Measurements from ENCODE around the gene TACC3.
"Not testable (repeated sequence)": the region's sequence is repeated elsewhere in the genome, so short reads cannot be mapped to it uniquely, and the experiment has no call there.

The TACC3 gene

DNA sequence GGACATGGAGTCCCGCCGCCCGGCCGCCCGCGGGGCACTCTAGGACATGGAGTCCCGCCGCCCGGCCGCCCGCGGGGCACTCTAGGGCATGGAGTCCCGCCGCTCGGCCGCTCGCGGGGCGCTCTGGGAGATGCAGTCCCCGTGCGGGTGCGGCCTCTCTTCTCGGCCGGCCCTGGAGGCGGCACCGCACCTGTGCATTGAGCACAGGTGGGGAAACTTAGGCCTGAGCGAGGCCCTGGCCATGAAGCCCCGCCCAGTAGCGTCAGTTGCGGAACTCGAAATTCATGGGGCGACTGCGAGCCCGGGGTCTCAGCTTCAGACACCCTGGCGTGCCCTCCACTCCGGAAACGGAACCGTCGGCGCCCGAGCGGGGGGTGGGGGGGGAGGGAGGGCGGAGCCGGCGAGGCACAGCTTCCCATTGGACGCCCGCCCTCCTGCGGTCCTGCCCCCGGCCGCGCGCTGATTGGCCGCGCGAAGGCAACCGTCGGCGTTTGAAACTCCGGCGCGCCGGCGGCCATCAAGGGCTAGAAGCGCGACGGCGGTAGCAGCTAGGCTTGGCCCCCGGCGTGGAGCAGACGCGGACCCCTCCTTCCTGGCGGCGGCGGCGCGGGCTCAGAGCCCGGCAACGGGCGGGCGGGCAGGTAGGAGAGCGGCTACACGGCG is at the start of gene TACC3, which contains the start of gene TMEM129:
Gene TACC3, plus strand, starts transcription at position 519 of the 663 bp plus-strand sequence. CDS start 1,901 bp downstream, outside the sequence.
Gene TMEM129, minus strand, starts transcription at position 321 of the 663 bp plus-strand sequence. CDS start 486 bp downstream, outside the sequence.
- peak; percentile 86 for DNase-seq

DNA sequence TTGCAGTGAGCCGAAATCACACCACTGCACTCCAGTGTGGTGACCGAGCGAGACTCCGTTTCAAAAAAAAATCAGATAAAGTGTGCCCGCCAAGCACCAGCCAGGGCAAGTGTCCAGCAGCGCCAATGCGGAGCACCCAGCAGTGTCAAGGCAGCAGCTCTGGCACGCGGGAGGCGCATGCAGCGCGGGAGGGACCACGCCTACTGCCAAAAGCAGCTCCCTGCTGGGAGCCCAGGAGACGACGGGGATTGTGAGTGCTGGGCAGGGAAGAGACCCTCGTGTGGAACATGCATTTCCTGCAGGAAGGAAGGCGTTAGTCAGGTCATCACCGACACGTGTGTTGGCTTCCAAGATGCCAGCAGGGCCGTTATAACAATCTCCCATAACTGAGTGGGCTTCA is 47.6 kb upstream of the TACC3 start:
- DNase-seq = no peak

DNA sequence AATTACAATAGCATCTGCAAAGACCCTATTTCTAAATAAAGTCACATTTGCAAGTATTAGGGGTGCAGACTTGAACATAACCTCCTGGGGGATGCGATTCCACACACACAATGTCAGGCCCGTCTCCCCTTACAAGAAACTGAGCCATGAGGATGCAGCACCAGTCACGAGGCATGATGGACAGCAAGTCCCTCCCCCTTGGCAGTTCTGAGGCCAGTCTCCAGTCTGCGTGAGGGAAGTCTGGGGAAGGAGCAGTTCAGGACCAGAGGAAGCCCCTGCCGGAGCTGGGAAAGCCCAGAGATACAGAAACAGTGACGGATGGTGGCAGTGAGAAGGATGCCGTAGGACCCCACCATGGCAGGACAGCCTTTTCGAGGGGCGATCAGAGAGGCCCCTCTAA is 46.6 kb upstream of the TACC3 start:
- DNase-seq = no peak

DNA sequence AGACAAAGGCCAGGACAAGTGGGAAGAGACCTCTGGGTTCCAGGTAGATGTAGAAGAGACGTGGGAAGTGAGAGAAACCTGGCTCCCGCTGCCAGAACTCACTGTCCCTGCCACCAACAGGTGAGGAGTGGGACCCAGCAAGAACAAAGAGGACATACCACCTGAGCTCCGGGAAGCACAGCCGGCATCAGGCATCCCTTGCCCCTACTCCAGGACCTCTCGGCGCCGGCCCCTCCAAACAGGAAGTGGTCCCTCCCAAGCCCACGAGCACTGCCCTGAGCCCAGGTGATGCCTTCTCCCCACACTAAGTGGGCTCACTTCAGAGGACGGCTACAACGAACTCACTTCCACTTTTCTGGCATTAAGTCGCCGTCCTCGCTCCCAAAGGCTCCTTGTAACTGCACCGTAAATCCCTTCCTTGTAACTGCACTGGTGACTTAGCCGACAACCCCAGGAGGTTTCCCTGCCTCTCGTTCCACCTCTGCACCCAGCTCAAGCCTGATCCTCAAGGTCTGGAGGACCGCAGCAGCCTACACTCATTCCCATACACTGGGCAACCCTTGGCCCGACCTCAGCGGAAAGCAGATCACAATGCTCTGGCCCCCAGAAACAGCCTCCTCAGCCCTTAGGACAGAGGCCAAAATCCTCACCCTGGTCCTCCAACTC is 46.1 kb upstream of the TACC3 start:
- DNase-seq = no peak

DNA sequence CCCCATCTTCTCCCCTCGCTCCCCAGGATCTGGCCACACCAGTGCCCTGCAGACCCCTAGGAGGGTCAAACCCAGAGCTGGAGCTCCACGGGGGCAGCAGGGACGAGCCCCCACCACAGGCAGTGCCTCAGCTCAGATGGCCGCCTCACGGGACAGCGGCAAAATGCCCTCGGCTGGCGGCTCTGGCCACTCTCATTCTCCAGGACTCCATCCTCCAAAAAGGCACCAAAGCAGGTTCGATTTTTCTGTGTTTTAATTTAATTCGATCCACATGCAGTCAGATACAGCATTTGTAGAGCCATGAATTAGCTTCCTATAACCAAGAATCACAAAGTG is 45.6 kb upstream of the TACC3 start:
- DNase-seq = no peak

DNA sequence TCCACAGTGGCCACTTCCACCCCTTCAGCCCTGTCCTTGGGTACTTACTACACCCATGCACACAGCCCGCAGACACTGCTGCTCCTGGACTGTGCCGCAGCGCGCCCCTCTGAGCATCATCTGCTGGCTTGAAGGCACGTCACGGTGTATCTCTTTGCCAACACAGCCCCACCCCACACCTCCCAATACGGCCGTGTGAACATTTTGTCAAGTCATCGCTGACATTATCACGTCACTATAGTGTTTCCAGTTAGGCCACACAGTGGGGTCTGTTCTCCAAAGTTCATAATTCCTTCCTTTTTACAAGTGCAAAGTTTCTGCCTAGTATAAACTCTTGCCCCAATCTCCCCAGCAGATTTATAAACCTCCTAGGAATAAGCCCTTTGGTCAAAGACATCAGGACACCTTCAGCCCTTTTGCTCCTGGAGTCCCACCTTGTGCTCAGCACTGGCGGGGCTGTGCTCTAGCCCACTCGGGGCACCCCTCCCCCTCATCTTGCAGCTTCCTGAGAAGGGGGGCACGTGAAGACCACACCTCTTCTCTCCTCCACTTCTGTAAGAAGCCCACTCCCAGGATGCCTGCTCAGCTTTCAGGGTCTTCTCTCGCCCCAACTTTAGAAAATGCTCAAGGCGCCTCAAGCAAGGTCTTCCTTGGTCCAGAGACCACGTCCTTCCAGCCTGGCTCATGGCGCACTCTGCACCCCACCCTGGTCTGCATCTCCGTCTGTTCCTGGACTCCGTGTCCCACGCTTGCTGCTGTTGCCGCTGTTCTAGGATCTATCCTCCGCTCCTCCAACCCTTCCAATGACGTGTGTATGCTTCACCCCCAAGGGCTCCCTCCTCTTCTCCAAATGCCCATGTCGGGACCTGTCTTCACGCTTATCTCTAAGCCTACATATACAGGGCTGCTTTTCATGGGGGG is 44.5 kb upstream of the TACC3 start:
- peak; percentile 11 for DNase-seq

DNA sequence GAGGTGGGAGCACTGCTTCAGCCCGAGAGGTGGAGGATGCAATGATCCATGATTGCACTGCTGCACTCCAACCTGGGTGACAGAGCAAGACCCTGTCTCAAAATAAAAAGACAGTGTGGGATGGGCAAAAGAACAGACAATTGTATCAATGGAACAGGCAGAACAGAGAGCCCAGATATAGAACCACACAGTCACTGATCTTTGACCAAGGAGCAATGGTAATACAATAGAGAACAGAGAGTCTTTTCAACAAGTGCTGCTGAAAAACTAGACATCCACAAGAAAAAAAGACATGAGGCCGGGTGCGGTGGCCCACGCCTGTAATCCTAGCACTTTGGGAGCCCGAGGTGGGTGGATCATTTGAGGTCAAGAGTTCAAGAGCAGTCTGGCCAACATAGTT is 43.1 kb upstream of the TACC3 start:
- no peak for DNase-seq

DNA sequence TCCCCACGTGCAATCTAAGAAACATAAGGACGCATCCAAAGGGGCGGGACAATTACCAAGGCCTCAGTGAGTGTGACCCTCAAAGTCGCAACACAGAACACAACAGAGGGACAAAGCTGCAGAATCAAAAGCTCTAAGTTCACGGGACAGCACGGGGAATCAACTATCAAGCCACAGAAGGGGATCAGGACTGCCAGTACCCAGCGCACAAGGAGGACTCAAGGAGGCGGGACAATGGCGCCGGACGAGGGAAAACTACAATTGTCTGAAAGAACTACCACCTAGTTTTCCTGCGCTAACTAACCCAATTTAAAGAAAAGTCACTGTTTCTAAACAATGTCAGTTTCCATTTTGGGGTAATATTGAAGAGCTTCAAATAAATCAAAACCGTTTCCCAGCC is 38.5 kb upstream of the TACC3 start:
- no peak for DNase-seq

DNA sequence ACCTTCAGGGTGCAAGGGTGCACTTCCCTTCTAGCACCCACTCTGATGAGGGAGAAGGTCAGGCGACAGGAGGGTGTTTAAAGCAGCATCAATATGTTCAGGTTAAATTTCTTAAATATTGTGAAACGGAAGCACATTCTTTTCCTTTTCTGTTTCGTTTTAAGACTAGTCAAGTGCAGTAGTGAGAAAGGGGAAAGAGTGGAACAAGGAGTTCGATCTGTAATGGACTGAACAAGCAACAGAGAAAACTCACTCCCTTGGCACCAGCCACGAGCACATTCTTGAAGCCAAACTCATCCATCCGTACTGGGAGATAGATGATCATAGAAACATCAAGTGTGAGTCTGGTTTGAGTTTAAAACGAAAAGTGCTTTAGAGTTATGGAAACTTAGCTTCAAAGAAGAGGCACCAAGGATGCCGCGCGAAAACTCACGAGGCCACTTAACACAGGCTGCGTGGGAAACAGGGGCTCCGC is 38.0 kb upstream of the TACC3 start:
- DNase-seq = no peak

DNA sequence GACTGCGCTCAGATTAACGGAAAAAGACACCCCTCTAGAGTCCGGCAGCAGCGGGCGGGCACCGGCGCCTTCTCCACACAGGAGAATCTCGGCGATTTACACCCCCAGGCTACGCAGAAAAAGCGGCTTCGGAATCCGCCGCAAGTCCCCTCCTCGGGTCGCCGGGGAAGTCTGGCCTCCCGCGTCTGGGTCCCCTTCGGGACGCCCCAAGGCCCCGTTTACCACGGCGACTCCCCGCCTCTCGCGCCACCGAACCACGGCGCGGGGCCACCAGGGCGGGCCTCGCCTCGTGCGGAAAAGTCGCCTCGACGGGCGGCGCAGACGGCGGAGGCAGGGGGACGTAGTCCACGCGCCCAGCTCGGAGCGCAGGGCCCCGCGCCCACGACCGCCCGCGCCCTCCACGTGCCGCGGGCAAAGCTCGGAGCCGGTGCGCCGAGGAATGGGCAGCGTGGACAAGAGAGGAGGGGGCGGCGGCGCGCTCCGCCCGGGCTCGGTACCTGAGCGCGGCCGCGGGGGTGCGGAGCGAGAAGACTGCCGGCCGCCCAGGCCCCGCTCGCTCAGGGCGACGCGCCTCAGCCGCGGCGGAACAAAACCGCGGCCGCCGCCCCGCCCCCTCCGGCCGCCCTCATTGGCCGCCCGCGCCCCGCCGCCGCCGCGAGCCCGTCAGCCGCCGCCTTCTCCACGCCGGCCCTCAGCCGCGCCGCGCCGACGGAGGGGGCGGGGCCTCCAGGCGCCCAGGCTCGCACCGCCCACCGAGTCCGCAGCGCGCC is 37.4 kb upstream of the TACC3 start, which contains the start of gene FAM53A:
Gene FAM53A, minus strand, starts transcription at position 578 of the 770 bp plus-strand sequence. CDS start 15,572 bp downstream, outside the sequence.
- DNase-seq = peak; percentile 86

DNA sequence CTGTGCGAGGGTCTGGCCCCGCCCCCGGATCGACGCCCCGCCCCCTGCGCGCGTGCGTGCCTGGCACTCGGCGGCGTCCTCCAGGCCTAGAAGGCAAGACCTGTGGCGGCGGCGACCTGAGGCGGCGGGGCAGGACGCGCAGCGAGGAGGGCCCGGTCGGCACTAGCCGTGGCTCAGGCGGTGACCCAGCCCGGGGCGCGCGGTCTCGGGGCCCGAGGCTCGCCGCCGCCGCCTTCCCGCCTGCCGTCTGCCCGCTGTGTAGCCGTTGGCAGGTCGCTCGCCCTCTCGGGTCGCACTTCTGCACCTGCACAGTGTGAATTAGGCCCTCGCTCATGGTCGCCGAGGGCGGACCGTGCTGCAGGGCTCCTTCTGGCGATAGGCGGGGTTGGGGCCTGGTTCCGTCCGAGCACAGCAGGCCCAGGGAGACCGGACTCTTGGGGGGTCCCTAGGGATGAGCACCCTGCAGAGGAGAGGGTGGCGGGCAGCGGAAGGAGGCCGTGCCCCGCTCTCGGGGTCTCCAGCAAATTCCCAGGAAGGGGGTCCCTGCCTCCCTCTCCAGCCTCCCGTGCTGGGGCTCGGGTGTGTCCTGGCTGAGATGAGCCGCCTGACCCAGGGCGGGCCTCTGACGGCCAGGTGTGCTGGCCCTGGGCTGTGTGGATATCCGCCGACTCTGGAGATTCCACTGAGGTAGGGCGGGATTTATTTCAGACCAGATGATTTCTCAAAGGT is 36.7 kb upstream of the TACC3 start:
- no peak for DNase-seq

DNA sequence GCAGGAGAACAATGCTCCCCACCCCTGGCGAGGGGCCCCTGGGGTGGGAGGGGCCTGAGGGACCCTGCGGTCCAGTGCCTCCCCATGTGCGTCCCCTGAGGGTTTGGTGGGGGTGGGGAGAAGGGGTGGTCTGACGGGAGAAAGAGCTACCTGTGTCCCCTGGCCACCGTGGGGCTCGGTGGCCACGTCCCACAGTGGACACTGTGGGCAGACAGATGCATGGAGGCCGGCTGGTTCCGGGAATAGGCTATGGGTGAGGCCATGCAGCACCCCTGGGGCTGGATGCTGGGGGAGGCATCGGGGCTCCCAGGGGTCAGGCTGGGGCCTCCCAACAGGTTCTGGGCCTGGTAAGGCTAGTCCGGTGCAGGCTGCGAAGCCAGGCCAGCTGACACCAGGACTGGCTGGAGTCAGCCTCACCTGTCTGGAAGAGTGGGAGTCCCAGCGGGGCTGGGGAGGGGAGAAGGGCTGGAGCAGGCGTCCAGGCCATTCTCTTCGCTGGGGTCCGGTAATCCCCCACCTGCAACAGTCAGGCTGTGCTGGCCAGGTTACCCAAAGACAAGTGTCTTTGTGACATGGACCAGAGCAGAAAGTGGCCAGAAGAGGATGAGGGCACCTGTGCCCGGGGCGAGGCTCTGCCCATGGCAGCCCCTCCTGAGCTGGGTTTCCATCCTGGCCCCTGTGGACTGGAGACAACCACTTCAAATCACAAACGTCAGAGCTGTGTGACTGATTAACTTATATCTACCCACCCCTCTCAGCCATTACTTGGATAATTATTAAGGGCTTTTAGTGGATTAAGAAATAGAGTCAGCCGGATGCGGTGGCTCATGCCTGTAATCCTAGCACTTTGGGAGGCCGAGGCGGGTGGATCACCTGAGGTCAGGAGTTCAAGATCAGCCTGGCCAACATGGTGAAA is 35.8 kb upstream of the TACC3 start:
- no peak for DNase-seq

DNA sequence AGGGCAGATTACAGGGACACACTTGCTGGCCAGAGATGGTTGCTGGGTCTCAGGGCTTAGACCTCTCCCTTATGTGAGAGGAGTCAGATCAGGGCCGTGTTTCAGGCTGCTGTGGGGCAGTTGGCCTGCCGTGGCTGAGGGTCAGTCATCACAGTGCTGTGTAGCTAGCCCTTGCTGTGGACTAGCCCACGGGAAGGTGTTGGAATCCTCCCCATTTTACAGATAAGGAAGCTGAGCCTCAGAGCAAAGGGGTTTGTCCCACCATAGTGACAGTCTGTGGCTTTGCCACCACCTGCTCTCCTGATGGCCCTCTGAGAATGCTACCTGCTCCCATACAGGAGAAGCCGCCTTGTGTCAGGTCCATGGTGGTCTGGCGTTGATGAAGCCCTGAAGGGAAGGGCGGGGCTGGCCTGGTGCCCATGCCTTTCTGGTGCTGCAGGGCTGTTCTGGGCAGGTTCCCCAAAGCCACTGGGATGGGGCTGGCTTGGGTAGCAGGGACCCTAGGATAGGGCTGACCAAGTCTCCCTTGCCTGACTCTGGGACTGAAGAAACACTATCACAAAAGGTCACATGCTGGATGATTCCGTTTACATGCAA is 34.8 kb upstream of the TACC3 start:
- DNase-seq = no peak

DNA sequence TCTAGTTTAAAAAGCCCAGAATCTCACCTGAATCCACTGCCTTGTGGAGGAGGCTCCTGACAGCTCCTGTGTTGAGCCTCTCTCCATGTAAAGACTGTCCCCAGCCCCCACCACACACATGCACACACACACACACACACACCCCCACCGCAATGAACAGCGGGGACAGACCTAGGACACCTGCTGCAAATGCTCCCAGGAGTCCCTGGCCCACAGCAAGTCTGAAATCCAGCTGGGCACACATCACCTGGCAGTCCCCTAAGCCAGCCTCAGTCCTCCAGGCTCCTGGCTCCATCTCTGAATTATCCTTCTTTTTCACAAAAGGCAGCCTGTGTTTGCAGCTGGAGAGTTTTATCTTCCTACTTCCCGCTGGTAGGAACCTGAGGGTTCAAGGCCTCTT is 30.6 kb upstream of the TACC3 start:
- DNase-seq = no peak

DNA sequence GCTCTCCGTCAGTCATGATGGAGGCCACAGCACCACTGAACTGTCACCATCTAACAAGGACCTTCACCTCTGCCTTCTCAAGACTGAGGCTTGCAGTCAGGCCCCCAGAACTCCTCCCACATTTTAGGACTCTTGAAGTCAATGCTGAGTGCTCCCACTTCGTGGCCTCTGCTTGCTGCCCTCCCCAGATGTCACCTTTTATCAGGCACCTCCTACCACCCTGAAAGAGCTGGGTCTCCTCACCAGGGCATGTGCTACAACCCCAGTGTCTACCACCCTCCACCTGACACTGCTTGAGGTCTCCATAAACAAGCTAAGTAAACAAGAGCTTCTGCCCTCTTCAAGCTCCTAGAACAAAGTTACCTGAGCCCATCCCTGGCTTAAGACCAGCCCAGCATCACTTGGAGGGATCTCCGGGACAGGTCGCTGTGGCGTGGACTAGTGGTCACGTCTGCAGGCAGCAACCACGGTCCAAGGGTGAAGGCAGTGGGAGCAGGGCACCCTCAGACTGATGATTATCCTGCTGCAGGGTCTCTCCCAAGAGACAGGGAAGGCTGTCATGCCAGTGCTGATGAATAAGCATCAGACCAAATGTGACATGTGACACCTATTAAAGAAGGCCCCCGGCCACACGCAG is 29.5 kb upstream of the TACC3 start:
- no peak for DNase-seq

DNA sequence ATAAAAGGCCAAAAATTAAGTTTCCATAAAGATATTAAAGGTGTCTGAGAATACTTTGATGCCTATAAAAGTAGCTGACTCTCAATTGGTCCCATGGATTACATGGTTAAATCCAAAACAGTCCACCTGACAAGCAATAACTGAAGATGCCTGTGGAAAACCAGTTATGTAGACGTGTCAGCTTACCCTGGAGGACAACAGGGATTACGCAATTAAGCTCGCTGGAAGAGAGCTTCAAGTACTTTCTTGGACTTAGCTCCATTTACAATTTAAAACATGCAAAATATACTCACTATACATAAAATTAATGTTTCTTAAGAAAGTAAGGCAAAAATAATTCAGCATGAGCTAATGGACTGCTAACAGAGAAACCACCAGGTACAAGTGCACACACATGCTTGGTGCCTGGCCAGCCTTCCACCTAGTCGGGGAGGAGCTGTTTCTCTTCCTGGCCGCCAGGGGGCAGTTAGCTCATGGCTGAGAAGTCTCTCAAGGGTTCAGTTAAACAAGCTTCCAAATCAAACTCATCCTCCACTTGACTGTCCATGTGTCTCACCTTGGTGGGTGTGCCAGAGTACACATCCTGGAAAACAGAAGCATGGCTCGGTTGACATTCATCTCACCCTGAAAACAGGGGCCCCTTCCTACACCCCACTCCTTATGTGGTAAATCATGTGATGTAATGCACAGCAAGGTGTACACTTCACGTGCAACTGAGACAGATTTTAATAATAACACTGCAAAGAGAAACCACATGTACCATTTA is 28.0 kb upstream of the TACC3 start:
- DNase-seq = peak; percentile 36

DNA sequence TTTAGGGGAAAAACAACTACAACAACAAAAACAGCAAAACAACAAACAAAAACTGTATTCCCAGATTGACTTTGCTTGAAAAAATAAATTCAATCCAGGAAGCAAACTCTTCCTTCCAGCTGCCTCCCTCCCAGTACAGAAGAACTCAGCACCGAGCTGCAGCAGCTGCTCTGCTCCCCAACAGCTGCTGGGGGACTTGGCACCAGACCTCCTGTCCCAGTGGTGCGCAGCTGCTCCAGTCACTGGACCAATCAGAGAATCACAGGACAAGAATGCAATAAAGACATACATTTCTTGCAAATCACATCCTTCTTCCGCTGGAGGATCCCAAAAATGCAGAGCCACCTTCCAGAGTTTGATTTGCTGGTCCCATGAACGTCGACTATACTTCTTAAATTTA is 25.4 kb upstream of the TACC3 start:
- no peak for DNase-seq

DNA sequence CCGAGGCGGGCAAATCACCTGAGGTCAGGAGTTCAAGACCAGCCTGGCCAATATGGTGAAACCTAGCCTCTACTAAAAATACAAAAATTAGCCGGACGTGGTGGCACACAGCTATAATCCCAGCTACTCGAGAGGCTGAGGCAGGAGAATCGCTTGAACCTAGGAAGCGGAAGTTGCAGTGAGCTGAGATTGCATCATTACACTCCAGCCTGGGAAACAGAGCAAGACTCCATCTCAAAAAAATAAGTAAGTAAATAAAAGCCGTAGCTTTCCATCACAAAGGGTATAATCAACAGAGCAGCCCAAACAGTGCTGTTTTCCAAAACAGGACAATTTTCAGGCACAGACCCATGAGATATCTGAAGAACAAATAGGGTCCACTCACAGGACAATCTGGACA is 19.6 kb upstream of the TACC3 start:
- DNase-seq = not testable (repeated sequence)

DNA sequence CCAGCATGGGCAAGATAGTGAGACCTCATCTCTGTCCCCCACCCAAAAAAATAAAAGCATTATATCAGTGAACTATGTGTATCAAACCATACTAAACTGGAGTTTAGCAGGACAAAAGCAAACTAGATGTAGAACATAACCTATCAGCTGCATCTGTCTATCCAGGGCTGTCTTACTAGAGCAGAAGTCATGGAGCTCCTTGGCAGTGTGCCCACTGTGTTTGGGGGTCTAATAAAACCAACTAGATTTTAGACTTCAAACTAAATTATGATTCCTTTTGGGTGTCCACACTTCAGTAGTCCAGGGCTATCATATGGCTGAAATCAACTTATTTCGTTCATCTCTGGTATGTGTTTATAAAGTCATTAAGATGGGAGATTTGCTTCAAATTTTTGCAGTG is 17.5 kb upstream of the TACC3 start:
- DNase-seq = no peak
